Stimulated activated CD4-positive, alpha-beta T cell treated with anti-CD3 and anti-CD28 coated beads, Interleukin-1b, Interleukin-23, amount 100 ng/mL, for 48 hours (primary cell): Measurements from ENCODE around the gene CRBN.
A peak's percentile ranks its signal among the peaks of the same experiment; 100 is the strongest.

Experiments
- DNase-seq: peaks from one replicate; pipeline ENCODE4 v3.0.0-alpha.2; 2020

Gene CRBN

DNA sequence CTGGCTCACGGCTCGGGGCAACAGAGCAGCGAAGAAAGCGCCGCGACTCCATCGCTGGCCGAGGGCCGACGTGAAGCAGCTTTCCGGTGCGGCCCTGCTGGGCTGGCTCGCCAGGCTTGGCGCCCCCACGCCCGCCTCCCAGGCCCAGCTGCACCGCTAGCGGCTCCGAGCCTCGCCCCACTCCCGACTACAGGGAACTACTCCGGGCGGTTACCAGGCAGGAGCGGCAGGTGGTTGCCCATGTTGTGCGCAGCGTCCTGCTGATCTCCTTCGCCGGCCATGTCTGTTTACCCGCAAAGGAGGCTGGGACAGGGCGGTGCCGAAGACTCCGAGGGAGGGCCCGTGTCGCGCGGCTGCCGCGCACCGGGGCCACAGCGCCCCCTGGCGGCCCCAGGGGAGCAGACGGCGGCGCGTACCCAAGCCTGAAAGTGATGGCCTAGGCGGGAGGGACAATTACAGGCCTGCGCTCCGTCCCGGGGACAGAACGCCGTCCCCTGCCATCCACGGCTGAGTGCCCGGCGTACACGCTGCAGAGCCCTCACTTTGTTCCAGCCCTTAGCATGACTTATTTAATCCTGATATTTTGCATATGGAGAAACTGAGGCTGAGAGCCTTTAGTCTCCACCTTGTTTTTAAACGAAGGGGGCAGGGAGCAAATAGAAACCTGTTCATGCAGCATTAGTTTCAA lies at the start of gene CRBN:
Gene CRBN (minus strand): TSS at position 285 of the 688 bp plus-strand sequence. CDS start 4 bp downstream, at position 281.
- DNase-seq = peak; percentile 87

DNA sequence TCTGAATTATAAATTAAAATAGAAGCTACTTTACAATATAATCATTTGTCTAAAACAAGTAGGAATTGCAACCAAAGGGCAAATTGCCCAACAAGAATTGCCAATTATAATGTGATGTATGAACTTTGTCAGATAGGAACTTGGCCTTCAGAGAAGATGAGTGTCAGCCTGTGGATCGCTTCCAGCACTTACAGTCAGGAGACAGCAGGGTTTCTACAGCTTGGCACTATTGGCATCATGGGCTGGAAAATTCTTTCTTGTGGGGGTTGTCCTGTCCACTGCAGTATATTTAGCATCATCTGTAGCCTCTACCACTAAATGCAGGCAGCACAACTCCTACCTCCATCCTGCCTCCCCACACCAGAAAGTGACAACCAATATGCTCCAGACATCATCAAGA lies 48.1 kb upstream of the CRBN start:
- DNase-seq = no peak

DNA sequence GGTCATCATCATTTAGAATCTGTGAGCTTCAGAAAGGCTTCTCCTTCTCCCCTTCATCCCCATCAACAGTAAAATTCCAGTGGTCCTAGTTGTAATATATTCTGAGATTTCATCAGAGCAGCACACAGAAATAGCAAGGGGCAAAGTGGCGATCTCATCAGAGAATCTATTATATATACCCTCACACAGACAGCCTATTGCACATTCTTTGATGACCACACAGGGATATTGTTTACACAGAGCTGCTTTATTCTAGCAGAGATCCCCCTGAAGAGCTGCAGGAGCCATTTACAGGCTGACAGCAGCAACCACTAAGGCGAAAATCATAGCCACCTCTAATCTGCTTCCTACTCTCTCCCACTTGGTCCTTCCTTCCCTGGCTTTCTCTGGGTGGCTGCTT lies 42.0 kb upstream of the CRBN start:
- no peak for DNase-seq

DNA sequence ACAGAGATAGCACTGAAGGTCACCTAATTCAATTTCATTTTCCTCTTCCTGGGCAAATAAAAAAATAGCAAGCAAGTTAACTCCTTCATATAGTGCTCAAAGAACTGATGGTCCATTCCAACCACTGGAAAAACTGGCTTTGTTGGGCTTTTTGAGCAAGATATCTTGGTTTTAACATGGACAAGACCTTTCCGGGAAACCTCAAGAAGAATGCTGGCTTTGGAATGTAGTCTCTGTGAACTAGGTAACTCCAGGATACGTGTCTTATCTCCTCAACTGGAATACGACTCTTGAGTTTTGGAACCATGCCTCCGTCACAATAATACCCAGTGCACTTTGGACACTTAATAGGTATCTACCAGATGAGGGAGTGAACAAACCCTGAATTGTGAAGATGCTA lies 36.9 kb upstream of the CRBN start:
- no peak for DNase-seq

DNA sequence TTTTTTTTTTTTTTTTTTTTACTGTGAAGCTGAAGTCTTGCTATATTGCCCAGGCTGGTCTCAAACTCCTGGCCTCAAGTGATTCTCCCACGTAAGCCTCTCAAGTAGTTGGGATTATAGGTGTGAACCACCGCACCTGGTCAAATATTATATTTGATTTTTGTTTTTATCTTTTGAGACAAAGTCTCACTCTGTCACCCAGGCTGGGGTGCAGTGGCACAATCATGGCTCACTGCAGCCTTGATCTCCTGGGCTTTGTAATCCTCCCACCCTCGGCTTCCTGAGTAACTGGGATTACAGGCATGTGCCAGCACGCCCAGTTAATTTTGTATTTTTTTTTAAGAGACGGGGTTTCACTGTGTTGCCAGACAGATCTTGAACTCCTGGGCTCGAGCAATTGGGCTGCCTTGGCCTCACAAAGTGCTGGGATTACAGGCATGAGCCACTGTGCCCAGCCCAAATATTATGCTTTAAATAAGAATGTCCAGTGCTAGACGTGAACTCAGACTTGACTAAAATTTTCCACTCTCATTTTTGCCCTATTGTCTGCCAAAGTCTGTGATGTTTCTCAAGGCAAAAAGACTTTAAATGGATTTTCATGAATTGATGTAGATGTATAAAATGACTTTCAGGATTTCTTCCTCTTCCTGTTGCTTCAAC lies 33.4 kb upstream of the CRBN start:
- DNase-seq = no peak

DNA sequence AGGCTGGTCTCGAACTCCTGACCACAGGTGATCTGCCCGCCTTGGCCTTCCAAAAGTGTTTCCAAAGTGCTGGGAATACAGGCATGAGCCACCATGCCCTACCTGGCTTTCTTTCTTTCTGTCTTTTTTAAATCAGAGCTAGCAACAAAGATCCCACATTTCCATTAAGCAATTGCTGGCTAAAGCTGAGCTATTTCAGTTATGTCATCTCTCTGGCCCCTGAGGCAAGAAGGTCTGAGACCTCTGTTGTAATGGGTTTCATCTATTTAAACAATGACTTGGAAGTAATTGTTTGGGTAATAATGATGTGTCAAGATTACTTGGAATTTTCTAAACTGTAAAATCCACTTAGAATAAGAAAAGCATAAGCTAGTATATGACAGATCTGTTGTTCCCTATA lies 30.2 kb upstream of the CRBN start:
- DNase-seq = no peak

DNA sequence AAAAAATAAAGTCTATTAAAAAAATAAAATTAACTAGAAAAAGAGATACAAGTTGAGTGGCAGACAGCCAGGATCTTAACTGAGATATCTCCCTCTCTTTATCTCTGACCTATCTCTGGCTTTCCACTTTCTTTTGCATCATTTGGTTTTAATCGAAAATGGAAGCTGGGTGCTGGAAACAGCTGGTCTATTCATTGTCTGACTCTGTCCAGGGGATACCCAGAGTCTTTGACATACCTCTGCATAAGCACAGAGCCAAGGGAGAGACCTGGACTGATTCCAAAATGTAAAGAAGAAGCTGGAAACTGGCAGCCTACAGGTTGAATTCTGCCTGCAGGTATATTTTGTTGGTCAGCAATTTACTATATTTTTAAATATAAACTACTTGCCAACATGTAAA lies 29.6 kb upstream of the CRBN start:
- DNase-seq = no peak

DNA sequence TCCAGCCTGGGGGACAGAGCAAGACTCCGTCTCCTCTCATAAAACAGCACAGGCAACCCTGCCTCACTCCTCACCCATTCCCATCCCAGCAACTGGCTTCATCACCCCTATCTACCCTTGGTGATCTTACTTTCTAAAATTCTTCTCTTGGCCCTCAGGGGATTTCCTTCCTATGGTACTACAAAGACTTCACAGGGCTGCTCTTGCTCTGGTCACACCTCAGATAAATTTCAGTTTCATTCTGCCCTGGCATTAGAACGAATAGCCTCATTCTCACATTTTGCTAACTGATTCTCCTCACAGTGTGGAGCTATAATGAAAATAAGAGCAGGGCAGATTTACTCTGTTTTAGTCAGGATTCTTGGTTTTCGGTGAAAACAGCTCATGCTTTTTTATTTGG lies 22.1 kb upstream of the CRBN start:
- no peak for DNase-seq

DNA sequence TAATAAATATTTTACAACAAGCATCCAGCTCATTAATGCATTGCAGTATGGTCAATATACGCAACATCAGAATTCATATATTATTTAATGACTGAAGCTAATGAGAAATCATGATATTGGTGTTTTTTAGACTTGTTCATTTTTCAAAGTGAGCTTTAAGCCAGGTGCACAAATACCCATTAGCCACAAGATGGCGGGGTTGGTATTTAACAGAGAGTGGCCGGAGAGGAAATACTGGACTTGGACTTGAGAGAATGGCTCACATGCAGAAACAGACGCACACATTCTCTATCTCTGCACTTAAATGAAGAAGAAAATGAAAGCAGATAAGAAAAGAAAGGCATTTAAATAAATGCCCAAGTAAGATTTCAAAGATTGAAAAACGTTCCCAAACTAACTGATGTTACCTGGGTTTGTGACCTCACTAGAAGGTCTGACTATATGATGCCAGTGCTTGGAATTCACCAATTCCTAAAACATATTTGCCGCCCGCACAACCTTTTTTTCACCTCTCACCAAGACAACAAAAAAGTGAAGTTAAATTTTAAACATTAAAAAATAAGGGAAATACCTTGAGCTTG lies 21.2 kb upstream of the CRBN start:
- no peak for DNase-seq

DNA sequence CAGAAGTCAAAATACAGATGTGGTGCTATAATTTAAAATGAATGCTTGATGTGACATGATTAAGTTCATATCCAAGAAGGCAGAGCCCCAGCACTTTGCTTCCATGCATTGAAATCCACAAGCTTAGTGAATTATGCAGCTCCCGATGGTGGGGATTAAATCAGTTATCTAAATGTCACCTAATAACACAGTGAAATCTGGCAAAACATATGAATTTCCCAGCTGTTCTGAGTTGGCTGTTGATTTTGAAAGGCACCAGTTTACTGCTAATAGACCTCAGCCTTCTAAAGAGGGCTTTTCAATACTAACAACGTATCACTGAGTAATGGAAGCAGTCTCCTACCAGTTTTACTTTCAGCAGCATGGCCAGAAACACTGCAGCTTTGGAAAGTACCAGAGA lies 19.8 kb upstream of the CRBN start:
- no peak for DNase-seq

DNA sequence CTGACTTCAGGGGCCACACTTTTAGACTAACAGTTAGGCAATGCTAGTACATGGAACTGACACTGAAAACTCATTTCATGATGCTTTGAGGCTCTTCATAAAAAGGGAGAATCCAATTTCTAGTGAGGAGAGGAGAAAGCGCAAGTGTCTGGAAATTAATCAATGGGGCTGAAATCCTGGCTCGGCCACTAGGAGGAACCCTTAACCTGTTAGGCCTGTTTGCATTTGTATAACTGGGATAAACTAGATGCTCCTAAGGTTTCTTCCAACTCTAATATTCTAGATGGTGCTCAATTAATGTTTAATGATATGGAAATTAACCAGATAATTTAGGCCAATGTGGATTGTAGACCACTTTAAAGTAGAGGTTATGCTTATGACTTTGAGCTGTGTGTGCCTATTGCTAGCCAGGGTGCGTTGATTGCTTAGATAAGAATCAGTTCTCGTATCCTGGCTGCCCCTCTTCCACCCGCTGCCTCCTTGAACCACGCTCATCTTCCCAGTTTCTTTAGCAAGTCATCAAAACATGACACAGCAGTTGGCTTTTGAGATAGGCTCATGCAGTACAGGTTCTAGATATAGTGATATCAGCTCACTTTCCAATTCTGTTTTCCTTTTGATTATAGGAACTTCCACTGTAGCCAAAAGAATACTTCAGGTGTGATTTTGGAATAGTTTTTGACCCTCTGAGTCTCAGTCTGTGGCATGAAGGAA lies 16.8 kb upstream of the CRBN start:
- DNase-seq = no peak

DNA sequence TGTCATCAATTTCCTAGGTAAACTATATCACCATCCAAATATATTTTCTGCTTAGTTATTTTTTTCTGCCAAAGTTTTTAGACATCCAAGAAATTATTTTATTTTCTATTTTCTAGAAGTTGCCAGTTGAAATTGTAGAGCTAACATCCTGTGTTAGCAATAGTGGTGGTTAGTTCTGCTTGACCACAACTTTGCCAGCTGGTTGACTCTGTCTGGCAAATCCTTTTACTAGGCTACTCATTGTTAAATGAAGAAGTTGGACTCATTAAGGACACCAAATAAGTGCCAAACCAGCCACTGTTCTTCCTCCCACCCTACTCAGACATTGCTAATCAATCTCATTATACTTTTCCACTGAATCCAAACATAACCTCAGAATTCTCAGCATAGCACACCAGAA lies 15.4 kb upstream of the CRBN start:
- DNase-seq = no peak

DNA sequence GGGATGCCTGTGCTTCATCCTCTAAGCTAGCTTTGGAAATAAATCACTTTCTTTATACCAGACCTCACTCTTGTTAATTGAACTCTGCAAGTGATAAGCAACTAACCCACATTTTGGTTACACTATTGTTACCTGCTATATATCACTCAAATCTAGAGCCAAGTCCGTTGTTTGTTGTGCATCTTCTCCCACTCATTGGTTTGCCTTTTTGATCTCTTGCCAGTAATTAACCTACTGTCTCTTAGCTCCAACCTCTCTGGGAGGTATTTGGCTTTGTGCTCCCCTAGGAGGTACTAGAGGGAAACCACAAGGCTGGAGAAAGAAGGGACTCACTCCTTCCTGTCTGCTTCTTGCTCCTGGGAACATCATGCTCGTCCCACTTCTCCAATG lies 12.8 kb upstream of the CRBN start:
- DNase-seq = no peak

DNA sequence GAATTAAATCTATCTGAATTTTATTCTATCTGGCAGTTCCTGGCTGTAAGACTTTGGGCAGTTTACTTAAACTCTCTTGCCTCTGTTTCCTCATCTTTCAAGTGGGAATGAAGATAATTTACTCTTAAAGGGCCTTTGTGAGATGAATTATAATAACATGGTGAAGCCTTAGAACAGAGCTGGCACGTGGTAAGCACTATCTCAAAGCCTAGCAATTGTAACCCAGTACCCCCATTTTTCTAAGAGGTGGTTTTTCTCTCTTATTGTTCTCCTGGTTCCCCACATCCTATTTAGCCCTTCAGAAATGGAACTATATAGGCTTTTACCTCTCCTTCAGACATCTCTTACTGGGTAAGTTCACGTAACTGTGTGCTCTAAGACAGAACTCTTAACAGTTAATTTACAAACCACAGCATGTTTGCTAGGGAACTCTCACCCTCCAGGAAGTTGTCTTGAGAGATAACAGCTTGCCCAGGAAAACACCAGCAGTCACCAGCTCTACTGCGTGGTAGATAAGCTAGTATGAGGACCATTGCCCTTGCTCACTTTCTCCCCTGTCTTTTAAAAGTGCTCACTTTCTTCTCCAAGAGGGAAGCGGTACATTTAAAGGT lies 12.3 kb upstream of the CRBN start:
- no peak for DNase-seq

DNA sequence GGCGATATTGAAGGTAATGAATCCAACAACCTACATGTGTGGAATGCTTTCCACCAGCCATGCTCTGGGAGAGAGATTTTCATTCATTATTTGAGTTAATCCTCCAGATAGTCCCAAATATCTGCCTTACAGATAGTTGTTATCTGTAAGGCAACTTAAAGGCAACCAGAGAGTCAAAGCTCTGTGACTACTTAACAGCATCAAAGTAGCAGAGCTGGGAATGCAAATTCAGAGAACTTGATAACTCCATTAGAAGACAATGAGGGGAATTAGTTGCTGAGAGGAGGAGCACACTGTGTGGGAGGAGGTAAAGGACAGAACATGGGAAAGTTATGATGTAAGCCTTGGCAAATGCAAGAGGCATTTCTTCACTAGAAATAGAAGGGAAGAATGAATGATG lies 10.5 kb upstream of the CRBN start:
- no peak for DNase-seq

DNA sequence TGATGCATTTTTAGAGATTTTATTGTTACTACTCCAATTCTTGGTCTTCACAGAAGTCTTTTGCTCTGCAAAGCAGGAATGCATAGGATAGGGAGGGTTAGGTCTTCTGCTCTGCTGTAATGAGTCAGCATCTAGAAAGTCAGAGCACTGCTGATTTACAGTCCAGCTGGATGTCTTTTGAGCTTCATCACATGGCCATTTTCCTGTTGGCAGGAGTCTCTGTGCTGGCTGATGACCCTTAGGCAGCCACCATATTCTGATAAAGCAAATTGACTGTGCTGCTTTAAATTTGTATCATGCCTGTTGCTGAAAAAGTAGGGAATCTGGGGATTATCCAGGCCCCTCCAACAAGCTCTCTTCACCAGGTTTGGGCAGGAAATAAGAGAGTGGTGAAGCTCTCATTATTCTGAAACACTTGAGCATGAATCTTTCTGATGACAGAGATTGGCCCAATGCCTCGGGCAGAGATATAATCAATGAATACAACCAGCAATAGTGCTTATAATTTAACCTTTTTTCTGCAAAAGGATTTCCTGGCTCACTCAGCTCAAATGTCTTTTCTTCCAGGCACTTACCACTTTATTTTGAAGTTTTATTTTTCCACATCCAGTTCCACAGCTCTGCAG lies 9.7 kb upstream of the CRBN start:
- no peak for DNase-seq

DNA sequence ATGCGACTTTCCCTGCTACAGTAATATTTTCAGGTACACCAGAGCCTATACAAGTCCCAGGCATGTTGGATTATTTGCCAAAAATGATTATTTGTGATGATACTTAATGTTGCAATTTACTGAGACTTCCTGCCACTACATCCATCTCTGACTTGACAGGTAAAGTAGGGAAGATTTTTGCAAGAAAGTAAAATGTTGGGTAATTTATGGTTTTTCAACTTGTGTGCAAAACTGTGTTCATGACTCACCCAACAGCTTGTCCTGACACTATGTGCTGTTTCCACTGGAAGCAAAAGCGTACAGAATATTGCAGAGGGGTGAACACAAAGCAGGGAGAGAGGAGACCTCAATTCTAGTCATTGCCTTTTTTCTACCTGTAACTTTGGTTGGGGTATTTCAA lies 5.4 kb upstream of the CRBN start:
- no peak for DNase-seq

DNA sequence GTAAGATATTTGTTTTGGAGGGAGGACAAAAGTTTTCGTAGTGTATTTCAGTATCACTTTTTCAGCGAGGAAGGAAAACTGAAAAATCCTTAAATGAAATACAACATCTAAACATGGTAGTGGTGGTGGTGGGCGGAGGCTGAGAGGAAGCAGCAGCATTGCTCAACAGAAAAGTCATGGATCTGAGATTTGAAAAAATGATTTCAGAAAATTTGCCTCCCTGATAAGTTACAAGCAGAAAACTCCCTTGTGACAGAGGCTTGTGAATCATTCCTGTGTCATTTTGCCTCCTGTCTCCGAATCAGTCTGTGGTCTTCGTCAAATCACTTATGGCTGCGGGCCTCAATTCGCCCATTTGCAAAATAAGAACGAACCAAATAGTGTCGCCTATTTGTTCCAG lies 965 bp upstream of the CRBN start:
- no peak for DNase-seq

DNA sequence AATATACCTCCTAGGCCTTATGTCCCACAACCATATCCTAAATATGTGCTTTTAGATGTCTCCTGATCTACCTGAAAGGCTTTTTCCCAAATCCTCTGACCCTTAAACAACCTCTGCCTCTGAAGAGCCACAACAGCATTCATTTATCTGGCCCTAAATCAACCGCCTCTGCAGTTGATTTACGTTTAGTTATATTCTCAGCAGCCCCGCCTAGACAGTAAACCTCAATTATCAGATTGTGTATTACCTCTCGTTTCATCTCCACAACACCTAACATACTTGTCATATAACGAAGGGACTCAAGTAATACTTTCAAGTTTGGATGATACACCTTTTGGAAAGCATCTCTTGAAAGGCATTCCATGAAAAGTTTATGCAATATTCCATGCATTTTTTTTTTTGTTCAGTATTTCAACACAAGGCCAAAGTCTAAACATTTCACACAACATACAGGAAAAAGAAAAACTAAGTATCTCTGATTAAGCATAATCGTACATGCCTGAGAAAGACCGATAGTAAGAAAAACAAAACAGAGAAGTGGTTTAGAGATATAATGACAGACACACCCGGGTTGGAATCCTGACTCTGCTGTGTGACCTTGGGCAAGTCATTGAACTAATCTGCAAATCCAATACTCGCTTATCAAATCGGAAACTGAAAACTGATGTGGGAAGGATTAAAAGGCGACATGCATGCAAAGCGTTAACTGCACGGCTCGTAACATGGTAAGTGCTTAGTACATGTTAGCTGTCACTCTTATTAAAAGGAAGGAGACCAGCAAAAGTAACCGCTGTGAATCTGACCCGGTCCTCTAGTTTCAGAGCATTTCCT lies 778 bp downstream of the CRBN start:
- no peak for DNase-seq

DNA sequence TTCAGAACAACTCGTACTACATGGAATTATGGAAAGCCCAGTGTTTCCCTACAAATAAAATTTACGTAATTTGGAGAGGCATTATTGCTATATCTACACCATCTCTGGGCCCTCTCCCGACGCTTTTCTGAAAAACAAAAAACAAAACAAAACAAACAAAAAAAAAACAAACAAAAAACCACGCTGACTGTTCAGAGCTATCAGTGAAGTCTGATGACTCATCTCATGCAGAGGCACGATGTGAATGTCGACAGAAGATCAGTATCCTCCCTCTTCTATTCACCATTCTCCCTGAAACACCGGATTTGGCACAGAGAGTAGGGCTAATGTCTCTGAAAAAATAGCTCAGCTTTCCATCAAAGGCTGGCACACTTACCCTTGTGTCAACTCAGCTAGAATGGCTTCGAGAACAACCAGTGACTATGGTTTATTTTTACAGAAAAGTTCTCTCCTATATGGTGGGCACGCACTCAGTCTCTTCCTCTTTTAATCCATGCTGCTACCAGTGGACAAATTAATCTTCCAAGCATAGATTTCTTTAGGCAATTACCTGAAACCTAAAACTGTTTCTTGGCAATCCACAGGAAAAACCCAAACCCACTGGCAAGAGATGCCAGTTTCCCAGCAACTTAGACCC lies 1.5 kb downstream of the CRBN start:
- no peak for DNase-seq

DNA sequence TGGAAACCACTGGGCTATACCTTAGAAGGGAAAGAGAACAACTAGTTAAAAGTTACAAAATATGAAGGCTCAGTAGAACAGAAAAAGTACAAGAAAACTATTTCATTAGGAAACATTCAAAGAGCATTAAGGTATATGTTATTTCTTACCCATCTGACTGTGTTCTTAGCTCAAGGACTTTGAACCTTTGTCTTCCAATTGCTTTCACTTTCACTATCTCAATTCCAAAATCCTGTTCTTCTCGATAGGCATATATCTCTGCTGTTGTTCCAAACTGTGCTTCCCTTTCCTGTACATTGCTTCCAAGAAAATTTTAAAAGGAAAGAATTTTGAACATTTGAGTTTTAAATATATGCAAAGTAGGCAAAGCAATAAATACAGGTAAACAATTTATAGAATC lies 6.9 kb downstream of the CRBN start:
- no peak for DNase-seq

DNA sequence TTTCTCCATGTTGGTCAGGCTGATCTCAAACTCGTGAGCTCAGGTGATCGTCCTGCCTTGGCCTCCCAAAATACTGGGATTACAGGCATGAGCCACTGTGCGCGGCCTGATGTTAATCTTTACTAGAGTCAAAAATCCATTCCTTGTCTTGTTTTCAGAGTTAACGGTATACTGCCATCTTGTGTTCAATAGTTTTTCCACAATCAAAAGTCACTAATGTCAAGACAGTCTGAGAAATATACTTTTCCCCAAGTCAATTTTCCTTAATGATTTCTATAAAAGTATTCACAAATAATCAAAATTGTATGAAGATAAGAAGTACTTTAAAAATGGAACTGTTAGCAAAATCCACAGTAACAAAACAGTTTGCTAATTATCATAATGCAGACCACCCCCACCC lies 8.5 kb downstream of the CRBN start:
- DNase-seq = no peak
